ENCODE results near the gene HSPB2. TPM values are rescaled to one million over a fixed set of nuclear protein-coding genes. Genes with fewer than 3 reads are reported as not detected.

The HSPB2 gene
- 0.94 and 2.0 TPM in 2 replicates for total RNA-seq

DNA sequence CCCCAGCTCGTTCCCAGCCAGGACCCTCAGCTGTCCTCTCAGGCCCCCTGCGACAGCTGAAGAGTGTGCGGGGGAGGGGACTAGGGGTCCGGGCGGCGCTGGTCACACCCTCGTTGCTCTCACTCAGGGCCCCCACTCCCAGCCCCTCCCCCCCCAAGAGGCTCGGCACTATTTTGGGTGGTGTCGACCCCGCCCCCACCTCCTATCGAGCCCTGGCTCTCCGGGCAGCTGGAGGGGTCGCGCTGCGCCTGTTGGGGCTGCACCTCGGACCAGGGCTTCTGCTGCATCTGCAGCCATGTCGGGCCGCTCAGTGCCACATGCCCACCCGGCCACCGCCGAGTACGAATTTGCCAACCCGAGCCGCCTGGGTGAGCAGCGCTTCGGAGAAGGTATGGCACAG, at the start of gene HSPB2:
HSPB2 (plus strand) TSS at position 200 of the 400 bp plus-strand sequence; CDS start at position 296, 96 bp downstream.

DNA sequence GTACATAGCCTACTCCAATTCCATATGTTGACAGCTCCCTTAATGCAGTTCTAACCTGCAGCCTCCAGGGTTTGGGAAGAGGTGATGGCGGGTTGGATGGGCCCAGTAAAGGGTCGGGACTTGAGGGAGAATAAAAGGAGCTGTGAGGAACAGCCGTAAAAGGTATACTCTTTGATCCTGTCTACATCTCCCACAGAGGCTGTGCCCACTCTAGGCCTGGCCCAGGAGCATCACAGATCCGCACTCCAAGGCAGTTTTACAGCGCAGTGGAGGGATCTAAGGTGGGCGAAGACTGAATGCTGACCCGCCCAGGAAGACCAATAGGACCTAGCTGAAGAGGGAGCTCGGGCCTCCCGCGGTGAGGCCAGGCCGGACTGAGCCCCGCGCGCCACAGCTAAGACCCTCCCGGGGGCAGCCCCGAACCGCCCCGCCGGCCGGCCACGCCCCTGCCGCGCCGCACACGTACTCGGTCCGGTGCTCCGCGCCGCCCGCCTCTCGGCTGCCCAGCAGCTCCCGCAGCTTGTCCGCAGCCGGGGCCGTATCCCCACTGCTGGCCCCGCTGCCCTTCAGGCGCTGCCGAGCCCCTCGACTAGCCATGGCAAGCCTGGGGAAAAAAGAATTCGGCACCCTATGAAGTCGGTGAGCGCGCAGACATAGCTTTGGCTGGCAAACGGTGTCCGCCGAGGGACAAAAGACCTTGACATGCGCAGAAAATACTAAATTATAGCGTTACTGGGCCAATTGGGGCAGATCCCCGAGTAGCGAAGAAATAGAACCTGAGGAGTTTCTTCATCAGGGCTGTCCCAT, 41.4 kb upstream of the HSPB2 start, which contains the start of gene ALG9:
ALG9 (minus strand) TSS at position 696 of the 807 bp plus-strand sequence; CDS start at position 597, 99 bp downstream.

GRCh38 chr11:111878849-111879636, 33.5 kb upstream of the HSPB2 start, which contains the start of the genes CFAP68 and FDXACB1:
Gene CFAP68, plus strand, starts transcription at chr11:111879541. Its CDS starts 20 bp downstream, at chr11:111879561.
Gene FDXACB1, minus strand, starts transcription at chr11:111879165. Its CDS starts 33 bp downstream, at chr11:111879132.

DNA sequence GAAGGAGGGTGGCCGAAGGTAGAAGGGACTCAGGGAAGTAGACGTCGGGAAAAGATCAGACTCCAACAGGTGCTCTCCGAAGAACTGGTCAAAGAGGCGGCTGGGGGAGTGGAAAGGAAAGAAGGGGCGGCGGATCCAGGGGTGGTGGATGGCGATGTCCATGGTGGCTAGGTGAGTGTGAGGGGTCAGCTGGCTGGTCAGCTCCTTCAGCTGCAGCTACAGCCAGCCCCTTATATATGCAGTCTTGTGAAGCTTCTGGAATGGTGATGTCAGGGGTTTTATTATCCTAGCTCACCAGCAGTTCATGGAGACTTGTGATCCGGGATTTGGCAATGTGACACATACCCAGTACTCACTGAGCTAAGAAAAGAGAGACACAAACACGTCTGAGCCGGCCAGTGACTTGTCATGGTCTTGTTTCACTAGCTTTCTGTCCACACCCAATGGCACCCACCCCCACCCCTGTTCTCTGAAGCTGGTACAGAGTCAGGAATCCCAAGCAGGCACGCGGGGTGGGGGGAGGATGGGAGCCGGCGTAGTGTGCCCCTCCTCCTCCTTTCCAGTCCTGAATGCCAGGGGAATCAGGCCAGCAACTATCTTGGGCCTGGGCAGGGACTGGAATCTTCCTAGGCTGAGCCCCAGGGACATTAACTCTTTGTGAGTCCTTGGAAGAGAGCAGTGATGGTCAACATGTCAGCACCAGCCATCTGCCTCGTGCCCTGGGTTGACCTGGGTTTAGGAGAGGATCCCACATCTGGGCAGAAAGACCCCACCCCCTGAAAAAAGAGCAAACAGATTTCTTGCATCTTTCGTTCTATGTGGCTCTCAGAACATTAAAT, 752 bp upstream of the HSPB2 start, which contains the start of gene CRYAB:
CRYAB (minus strand) TSS at position 208 of the 839 bp plus-strand sequence; CDS start at position 162, 46 bp downstream.

DNA sequence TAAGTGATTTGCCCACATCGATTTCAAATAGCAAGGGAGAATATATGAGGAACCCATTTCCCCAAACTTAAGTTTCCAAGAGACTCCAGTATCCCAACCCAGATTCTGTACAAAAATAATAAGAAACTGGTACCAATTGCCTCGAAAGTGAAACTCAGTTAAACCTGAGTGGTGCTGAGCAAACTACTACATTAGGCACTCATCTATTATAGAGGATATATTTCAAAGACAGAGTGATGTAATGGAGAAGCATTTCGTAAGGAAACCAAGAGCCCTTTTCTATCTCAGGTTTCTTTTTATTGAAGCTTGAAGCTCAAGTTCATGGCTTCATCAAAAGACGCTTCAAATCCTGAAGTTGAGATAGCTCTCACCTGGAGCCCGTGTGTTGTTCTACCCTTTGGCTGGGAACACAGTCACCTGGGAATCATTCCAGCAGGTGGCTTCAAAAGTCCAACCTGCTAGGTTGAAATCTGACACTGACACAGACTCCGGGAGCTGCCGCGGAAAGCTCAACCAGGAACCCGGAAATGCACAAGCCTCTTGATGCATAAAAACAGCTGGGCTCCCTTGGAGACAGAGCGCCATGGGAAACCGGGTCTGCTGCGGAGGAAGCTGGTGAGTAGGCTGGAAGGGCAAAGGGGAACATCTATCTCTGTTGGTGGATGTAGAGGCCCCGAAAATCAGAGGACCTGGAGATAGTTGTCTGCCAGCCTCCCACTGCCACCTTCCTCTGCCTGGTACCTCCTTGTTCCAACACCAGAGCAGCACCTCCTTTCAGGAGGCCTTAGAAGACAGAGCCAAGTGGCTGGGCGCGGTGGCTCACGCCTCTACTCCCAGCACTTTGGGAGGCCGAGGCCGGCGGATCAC, 6.1 kb downstream of the HSPB2 start, which contains the start of gene C11orf52:
C11orf52 (plus strand) TSS at position 524 of the 867 bp plus-strand sequence; CDS start at position 584, 60 bp downstream.

Other genes with a start within 250 kb of the HSPB2 start
- 6.2 and 12.4 TPM in 2 replicates for gene PPP2R1B, start 146.3 kb upstream of the HSPB2 start, total RNA-seq
- gene ALG9, start 41.2 kb upstream of the HSPB2 start, total RNA-seq: 13.5 and 18.2 TPM in 2 replicates
- gene FDXACB1, start 33.6 kb upstream of the HSPB2 start, total RNA-seq: 1.5 and 2.5 TPM in 2 replicates
- 19.3 and 24.9 TPM in 2 replicates for gene CFAP68, start 33.2 kb upstream of the HSPB2 start, total RNA-seq
- 53.4 and 56.3 TPM in 2 replicates for gene CRYAB, start 964 bp upstream of the HSPB2 start, total RNA-seq
- 1.4 and 2.2 TPM in 2 replicates for gene C11orf52, start 6.2 kb downstream of the HSPB2 start, total RNA-seq
- gene DIXDC1, start 24.6 kb downstream of the HSPB2 start, total RNA-seq: 15.8 and 16.3 TPM in 2 replicates
- 14.0 and 15.3 TPM in 2 replicates for gene DLAT, start 112.7 kb downstream of the HSPB2 start, total RNA-seq
- 0.87 and 1.8 TPM in 2 replicates for gene PIH1D2, start 161.3 kb downstream of the HSPB2 start, total RNA-seq
- 13.3 and 18.9 TPM in 2 replicates for gene NKAPD1, start 161.6 kb downstream of the HSPB2 start, total RNA-seq
- gene TIMM8B, start 174.0 kb downstream of the HSPB2 start, total RNA-seq: 35.3 and 36.7 TPM in 2 replicates
- 88.9 and 89.9 TPM in 2 replicates for gene SDHD, start 174.1 kb downstream of the HSPB2 start, total RNA-seq